HepG2 (cell line): ENCODE results near the gene SLC13A2. TPM values are rescaled to one million over a fixed set of nuclear protein-coding genes. Genes with fewer than 3 reads are reported as not detected.

Experiments used
- ATAC-seq: fragments of 200-7000 bp; cut with Tn5 transposase; 3 replicates; pipeline ENCODE4 v1.9.1; 2020; ENCODE audit warnings: mild to moderate bottlenecking, moderate library complexity
- BruUV-seq: library from RNA; stranded (reverse); fragments of 400-500 nt; replicated peaks from 2 replicates; lab custom pipeline; 2021; lab: Mats Ljungman, UMichigan
- CTCF ChIA-PET: fragments of 300-600 bp; formaldehyde crosslinking; extraction: SDS; loops from one replicate; lab custom pipeline; 2021; ENCODE audit warnings: low total read pairs, inconsistent platforms, low intra/inter-chr PET ratio; lab: Yijun Ruan, JAX
- POLR2A ChIA-PET: fragments of 350-600 bp; sonication (Branson Sonifier 250); formaldehyde crosslinking; loops from one replicate; lab custom pipeline; 2020; ENCODE audit warnings: antibody characterized with exemption, inconsistent platforms; lab: Yijun Ruan, JAX
- DNase-seq: peaks from one replicate; pipeline ENCODE4 v3.0.0-alpha.2; 2015; ENCODE audit warnings: low spot score
- FAIRE-seq: peaks from 3 replicates; lab custom pipeline; 2011; peaks lifted over from hg19 to GRCh38; lab: Jason Lieb, UNC
- H2AFZ ChIP-seq: one replicate; pipeline ENCODE4 v1.6.1; 2011; ENCODE audit warnings: low read length, inconsistent platforms
- H3K27ac ChIP-seq: fragments of 300-600 bp; 3 replicates; pipeline ENCODE4 v1.8.0; 2011; ENCODE audit warnings: mixed run types, mild to moderate bottlenecking, mixed read lengths, low read length, inconsistent platforms; ENCODE audit not compliant: insufficient read depth; ENCODE audit errors: extremely low read length
- H3K27me3 ChIP-seq, 2 experiments: fragments of 200-600 bp in 1 of 2; 2 replicates in 1 of 2; 3 replicates in 1 of 2; pipeline versions ENCODE4 v1.6.0 to v1.8.0; 2011; ENCODE audit warnings: low read length in 2 of 2, mild to moderate bottlenecking in 2 of 2, moderate library complexity in 2 of 2, inconsistent platforms in 1 of 2; ENCODE audit not compliant: insufficient read depth in 2 of 2, control insufficient read depth in 1 of 2
- H3K36me3 ChIP-seq, 2 experiments: fragments of 200-600 bp in 1 of 2; replicated peaks in 1 of 2; 2 replicates in 1 of 2; 3 replicates in 1 of 2; pipeline versions ENCODE4 v1.5.1 to v1.8.0; 2011; ENCODE audit warnings: low read length in 2 of 2, inconsistent platforms in 1 of 2; ENCODE audit not compliant: insufficient read depth in 2 of 2, control insufficient read depth in 1 of 2
- H3K4me1 ChIP-seq: 2 replicates; pipeline ENCODE4 v1.5.1; 2012; ENCODE audit warnings: low read length, inconsistent platforms; ENCODE audit not compliant: insufficient read depth
- H3K4me2 ChIP-seq: 2 replicates; pipeline ENCODE4 v1.6.0; 2011; ENCODE audit warnings: low read depth, low read length, inconsistent platforms
- H3K4me3 ChIP-seq, 3 experiments: fragments of 200-600 bp in 1 of 3; sonication (generic), shearing (Covaris generic) in 1 of 3; replicated peaks in 1 of 3; 2 replicates each; pipeline ENCODE4 v1.5.1; 2011 to 2016; ENCODE audit warnings: low read length in 3 of 3, inconsistent platforms in 2 of 3, low read depth in 2 of 3, mild to moderate bottlenecking in 2 of 3, control low read depth in 1 of 3, mixed read lengths in 1 of 3; ENCODE audit not compliant: insufficient read depth in 1 of 3
- H3K79me2 ChIP-seq: one replicate; pipeline ENCODE4 v1.6.1; 2011; ENCODE audit warnings: low read length, inconsistent platforms; ENCODE audit not compliant: insufficient read depth
- H3K9ac ChIP-seq: 2 replicates; pipeline ENCODE4 v1.6.0; 2011; ENCODE audit warnings: mild to moderate bottlenecking, low read depth, low read length, inconsistent platforms; ENCODE audit not compliant: insufficient read depth
- H3K9me3 ChIP-seq: 2 replicates; pipeline ENCODE4 v1.5.1; 2012; ENCODE audit warnings: mild to moderate bottlenecking, low read length
- H4K20me1 ChIP-seq: 2 replicates; pipeline ENCODE4 v1.6.0; 2011; ENCODE audit warnings: inconsistent platforms, mild to moderate bottlenecking, low read length, moderate library complexity; ENCODE audit not compliant: insufficient read depth
- CREB1 ChIP-seq, 2 experiments: fragments of 450-650 bp in 1 of 2; IDR thresholded peaks; 2 replicates each; pipeline ENCODE4 v1.6.1; 2016 to 2017; ENCODE audit warnings: control low read depth in 1 of 2, mild to moderate bottlenecking in 1 of 2, missing compliant biosample characterization in 1 of 2, missing genetic modification characterization in 1 of 2
- EED ChIP-seq: sonication (generic); formaldehyde crosslinking; IDR thresholded peaks from 2 replicates; pipeline ENCODE4 v1.5.0; 2020; ENCODE audit warnings: mild to moderate bottlenecking, missing genetic modification reagents
- HNRNPK ChIP-seq: fragments of 200-400 bp; formaldehyde crosslinking; IDR thresholded peaks from 2 replicates; pipeline ENCODE4 v1.6.1; 2018; ENCODE audit warnings: low read length, low read depth, moderate library complexity, mild to moderate bottlenecking; ENCODE audit not compliant: poor library complexity, severe bottlenecking
- SMAD1 ChIP-seq: sonication (generic); formaldehyde crosslinking; IDR thresholded peaks from 2 replicates; pipeline ENCODE4 v1.4.0; 2020; ENCODE audit warnings: missing genetic modification reagents, low read depth, mild to moderate bottlenecking, borderline replicate concordance
- SYNCRIP ChIP-seq: fragments of 200-400 bp; formaldehyde crosslinking; IDR thresholded peaks from 2 replicates; pipeline ENCODE4 v1.6.1; 2018; ENCODE audit warnings: mild to moderate bottlenecking, low read depth, low read length; ENCODE audit not compliant: insufficient read depth
- ZBTB8A ChIP-seq: sonication (generic); formaldehyde crosslinking; IDR thresholded peaks from 2 replicates; pipeline ENCODE4 v1.4.0; 2020; ENCODE audit warnings: mild to moderate bottlenecking, low read depth, missing genetic modification reagents, borderline replicate concordance
- ZNF180 ChIP-seq: sonication (generic); formaldehyde crosslinking; IDR thresholded peaks from 2 replicates; pipeline ENCODE4 v1.4.0; 2020; ENCODE audit warnings: low read depth, missing genetic modification reagents, borderline replicate concordance
- ZNF615 ChIP-seq: sonication (generic); formaldehyde crosslinking; IDR thresholded peaks from 2 replicates; pipeline ENCODE4 v1.5.0; 2020; ENCODE audit warnings: mild to moderate bottlenecking, missing genetic modification reagents, borderline replicate concordance
- ZNF678 ChIP-seq: sonication (generic); formaldehyde crosslinking; IDR thresholded peaks from 2 replicates; pipeline ENCODE4 v1.4.0; 2020; ENCODE audit warnings: mild to moderate bottlenecking, missing genetic modification reagents
- ZNF775 ChIP-seq: sonication (generic); formaldehyde crosslinking; IDR thresholded peaks from 2 replicates; pipeline ENCODE4 v1.4.0; 2020; ENCODE audit warnings: missing genetic modification reagents, mild to moderate bottlenecking, moderate library complexity, borderline replicate concordance
- ZNF839 ChIP-seq: sonication (generic); formaldehyde crosslinking; IDR thresholded peaks from 2 replicates; pipeline ENCODE4 v1.4.0; 2020; ENCODE audit warnings: missing genetic modification reagents, mild to moderate bottlenecking, borderline replicate concordance
- WGBS: methylation state at CpG from one replicate; pipeline ENCODE4 v1.1.6; 2017; ENCODE audit warnings: low lambda C conversion rate; 5-methylcytosine and 5-hydroxymethylcytosine counted together
- in situ Hi-C: cut with HindIII; loops from 2 replicates; pipeline ENCODE4 v1.10.0; 2017; ENCODE audit warnings: low pct_unique_long_range_greater_than_20kb; ENCODE audit not compliant: extremely low pct_ligation_motif_present
- intact Hi-C: fragments of 100-400 bp; cut with micrococcal nuclease; formaldehyde crosslinking; loops from one replicate; pipeline ENCODE4 v1.10.0; 2022; ENCODE audit not compliant: unreplicated experiment
- polyA plus RNA-seq, 8 experiments: library from polyadenylated mRNA; depleted of rRNA in 3 of 8; stranded (reverse) in 7 of 8; unstranded in 1 of 8; fragments of >200 nt; fragmentation: Illumina TruSeq in 4 of 8; extraction: Trizol in 4 of 8; gene quantifications; 2 replicates each; pipeline versions ENCODE4 v1.2.1 to v1.2.3, GENCODE V29; 2011 to 2016; ENCODE audit warnings: low read depth in 4 of 8, missing spikeins in 1 of 8, mixed read lengths in 1 of 8; ENCODE audit not compliant: insufficient read depth in 1 of 8
- total RNA-seq, 5 experiments: library from RNA; depleted of rRNA; stranded (reverse); fragments of >200 nt; fragmentation: Illumina TruSeq; extraction: Trizol; gene quantifications; 2 replicates each; pipeline ENCODE4 v1.2.3, GENCODE V29; 2016; ENCODE audit warnings: low read depth in 1 of 5
- TF ChIP-seq, protein P1 (sequence below): sonication (generic); formaldehyde crosslinking; IDR thresholded peaks from 2 replicates; pipeline ENCODE4 v1.5.0; 2020; ENCODE audit warnings: mild to moderate bottlenecking, missing genetic modification reagents, moderate library complexity
- TF ChIP-seq, protein P2 (sequence below): sonication (generic); formaldehyde crosslinking; IDR thresholded peaks from 2 replicates; pipeline ENCODE4 v1.4.0; 2020; ENCODE audit warnings: missing genetic modification reagents, borderline replicate concordance
- TF ChIP-seq, protein P3 (sequence below): sonication (generic); formaldehyde crosslinking; IDR thresholded peaks from 2 replicates; pipeline ENCODE4 v1.8.0; 2022; ENCODE audit warnings: mild to moderate bottlenecking, missing genetic modification reagents; ENCODE audit not compliant: insufficient replicate concordance

The SLC13A2 gene
- total and polyA plus RNA-seq, 2 of the 13 experiments (the other 11 are each of a cell fraction or from before 2014, with no cell fraction given) = 0.07 TPM; not detected in 1

DNA sequence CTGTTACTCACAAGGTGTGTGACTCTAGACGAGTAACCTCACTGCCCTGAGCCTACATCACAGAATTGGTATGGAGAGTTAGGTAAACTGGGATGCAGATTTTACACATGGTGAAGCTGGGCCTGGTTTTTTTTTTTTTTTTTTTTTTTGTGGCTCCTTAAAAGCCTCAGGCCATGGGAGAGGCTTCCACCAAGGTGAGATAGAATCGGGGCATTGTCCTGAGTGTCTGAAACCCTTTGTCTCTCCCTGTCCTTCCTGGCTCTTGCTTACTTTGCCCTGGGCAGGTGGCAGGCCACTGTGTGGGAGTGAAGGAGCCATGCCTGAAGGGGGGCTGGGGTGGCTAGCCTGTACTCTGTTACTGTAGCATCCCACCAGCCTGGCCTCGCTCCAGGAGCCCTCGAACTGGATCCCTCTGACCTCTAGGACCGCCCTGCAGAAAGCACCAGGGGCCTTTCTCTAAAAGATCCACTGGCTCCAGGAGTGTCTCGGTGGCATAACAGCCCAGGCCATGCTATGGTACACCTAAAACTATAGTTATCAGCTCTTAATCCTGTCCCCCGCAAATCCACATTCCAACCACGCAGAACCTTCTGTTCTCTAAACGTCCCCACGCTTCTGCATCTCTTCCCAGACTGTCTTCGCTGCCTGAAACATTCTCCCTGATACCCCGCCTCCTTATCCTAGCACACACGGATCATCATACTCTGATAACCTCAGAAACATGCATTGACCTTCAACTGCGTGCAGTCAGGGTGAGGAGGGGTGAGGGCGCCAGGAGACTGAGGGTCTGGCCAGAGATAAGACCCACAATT lies 1.7 kb upstream of the SLC13A2 start:
- peaks cover 46% of the 10 kb centered on the region for H3K4me1 ChIP-seq
- no peak for TF ChIP-seq HNRNPK
- TF ChIP-seq ZNF180 (CRISPR knock-in tag) = no peak
- no peak for TF ChIP-seq SYNCRIP
- TF ChIP-seq EED = no peak
- no peak for TF ChIP-seq ZNF678
- TF ChIP-seq ZNF839 (CRISPR knock-in tag) = no peak
- TF ChIP-seq, protein P1, sequence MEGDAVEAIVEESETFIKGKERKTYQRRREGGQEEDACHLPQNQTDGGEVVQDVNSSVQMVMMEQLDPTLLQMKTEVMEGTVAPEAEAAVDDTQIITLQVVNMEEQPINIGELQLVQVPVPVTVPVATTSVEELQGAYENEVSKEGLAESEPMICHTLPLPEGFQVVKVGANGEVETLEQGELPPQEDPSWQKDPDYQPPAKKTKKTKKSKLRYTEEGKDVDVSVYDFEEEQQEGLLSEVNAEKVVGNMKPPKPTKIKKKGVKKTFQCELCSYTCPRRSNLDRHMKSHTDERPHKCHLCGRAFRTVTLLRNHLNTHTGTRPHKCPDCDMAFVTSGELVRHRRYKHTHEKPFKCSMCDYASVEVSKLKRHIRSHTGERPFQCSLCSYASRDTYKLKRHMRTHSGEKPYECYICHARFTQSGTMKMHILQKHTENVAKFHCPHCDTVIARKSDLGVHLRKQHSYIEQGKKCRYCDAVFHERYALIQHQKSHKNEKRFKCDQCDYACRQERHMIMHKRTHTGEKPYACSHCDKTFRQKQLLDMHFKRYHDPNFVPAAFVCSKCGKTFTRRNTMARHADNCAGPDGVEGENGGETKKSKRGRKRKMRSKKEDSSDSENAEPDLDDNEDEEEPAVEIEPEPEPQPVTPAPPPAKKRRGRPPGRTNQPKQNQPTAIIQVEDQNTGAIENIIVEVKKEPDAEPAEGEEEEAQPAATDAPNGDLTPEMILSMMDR (CRISPR knock-in tag) = no peak
- TF ChIP-seq, protein P2, sequence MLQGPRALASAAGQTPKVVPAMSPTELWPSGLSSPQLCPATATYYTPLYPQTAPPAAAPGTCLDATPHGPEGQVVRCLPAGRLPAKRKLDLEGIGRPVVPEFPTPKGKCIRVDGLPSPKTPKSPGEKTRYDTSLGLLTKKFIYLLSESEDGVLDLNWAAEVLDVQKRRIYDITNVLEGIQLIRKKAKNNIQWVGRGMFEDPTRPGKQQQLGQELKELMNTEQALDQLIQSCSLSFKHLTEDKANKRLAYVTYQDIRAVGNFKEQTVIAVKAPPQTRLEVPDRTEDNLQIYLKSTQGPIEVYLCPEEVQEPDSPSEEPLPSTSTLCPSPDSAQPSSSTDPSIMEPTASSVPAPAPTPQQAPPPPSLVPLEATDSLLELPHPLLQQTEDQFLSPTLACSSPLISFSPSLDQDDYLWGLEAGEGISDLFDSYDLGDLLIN (CRISPR knock-in tag) = no peak
- no peak for TF ChIP-seq CREB1 (IDR thresholded peaks at IDR 0.05)
- TF ChIP-seq CREB1 (CRISPR knock-in tag; IDR thresholded peaks at IDR 0.05) = no peak
- TF ChIP-seq ZNF775 (CRISPR knock-in tag) = no peak
- TF ChIP-seq, protein P3, sequence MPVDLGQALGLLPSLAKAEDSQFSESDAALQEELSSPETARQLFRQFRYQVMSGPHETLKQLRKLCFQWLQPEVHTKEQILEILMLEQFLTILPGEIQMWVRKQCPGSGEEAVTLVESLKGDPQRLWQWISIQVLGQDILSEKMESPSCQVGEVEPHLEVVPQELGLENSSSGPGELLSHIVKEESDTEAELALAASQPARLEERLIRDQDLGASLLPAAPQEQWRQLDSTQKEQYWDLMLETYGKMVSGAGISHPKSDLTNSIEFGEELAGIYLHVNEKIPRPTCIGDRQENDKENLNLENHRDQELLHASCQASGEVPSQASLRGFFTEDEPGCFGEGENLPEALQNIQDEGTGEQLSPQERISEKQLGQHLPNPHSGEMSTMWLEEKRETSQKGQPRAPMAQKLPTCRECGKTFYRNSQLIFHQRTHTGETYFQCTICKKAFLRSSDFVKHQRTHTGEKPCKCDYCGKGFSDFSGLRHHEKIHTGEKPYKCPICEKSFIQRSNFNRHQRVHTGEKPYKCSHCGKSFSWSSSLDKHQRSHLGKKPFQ = no peak
- TF ChIP-seq SMAD1 (CRISPR knock-in tag) = no peak
- no peak for TF ChIP-seq ZBTB8A
- no peak for TF ChIP-seq ZNF615 (CRISPR knock-in tag)

More for the DNA sequence above, 1.7 kb upstream of the SLC13A2 start:
- no peaks in the 10 kb centered on the region for H4K20me1 ChIP-seq
- no peak overlapping the region for H3K4me2 ChIP-seq
- intact Hi-C loops = no loop called here
- H3K27ac ChIP-seq = no peak overlapping the region
- ChIA-PET CTCF (no interaction called here), POLR2A (no interaction called here)
- WGBS = 47% methylated on average over 15 of the region's 15 CpGs
- no TSS peak for BruUV-seq
- no peak overlapping the region for H2AFZ ChIP-seq
- no peaks in the 10 kb centered on the region for H3K9me3 ChIP-seq
- H3K36me3 ChIP-seq = no peaks in the 10 kb centered on the region
- DNase-seq = no peak
- H3K4me3 ChIP-seq = no peak overlapping the region
- H3K27me3 ChIP-seq = peaks cover 0 to 15% of the 10 kb centered on the region in 2 experiments; a peak in 3 of 5 replicates
- H3K79me2 ChIP-seq = no peaks in the 10 kb centered on the region
- no peak overlapping the region for H3K9ac ChIP-seq
- FAIRE-seq = no peak
- no peak for ATAC-seq
- in situ Hi-C loops = no loop called here
